GM12878 (cell line): Measurements from ENCODE around the gene METTL16. TPM values are rescaled to one million over a fixed set of nuclear protein-coding genes. Genes with fewer than 3 reads are reported as not detected.

ENCODE experiments used
- ATF7 ChIP-seq: fragments of 450-650 bp; IDR thresholded peaks from 2 replicates; pipeline ENCODE4 v1.6.1; 2016; ENCODE audit warnings: low read depth, mild to moderate bottlenecking
- CBX3 ChIP-seq: fragments of 200-600 bp; sonication (generic); IDR thresholded peaks from 2 replicates; pipeline ENCODE4 v1.6.1; 2016; ENCODE audit warnings: low read depth, borderline replicate concordance
- EED ChIP-seq: sonication (generic); IDR thresholded peaks from 2 replicates; pipeline ENCODE4 v1.6.1; 2016; ENCODE audit warnings: antibody characterized with exemption, low read depth
- IKZF1 ChIP-seq: fragments of 450-650 bp; conservative IDR thresholded peaks from 2 replicates; pipeline ENCODE4 v1.6.1; 2017; ENCODE audit warnings: antibody characterized with exemption, mild to moderate bottlenecking
- IRF4 ChIP-seq: IDR thresholded peaks from 2 replicates; pipeline ENCODE4 v1.6.1; 2011; ENCODE audit warnings: low read depth, low read length
- PAX5 ChIP-seq: IDR thresholded peaks from 2 replicates; pipeline ENCODE4 v1.6.1; 2011; ENCODE audit warnings: low read depth, low read length, borderline replicate concordance
- SREBF1 ChIP-seq: IDR thresholded peaks from 2 replicates; pipeline ENCODE4 v1.6.1; 2012; ENCODE audit warnings: mild to moderate bottlenecking, low read length
- TCF7 ChIP-seq: IDR thresholded peaks from 2 replicates; pipeline ENCODE4 v1.6.1; 2014; ENCODE audit warnings: antibody characterized with exemption, borderline replicate concordance
- ZBTB33 ChIP-seq: fragments of 450-650 bp; IDR thresholded peaks from 2 replicates; pipeline ENCODE4 v1.6.1; 2017; ENCODE audit warnings: mild to moderate bottlenecking
- ZNF207 ChIP-seq: fragments of 450-650 bp; IDR thresholded peaks from 2 replicates; pipeline ENCODE4 v1.6.1; 2014; ENCODE audit warnings: antibody characterized with exemption, mild to moderate bottlenecking, borderline replicate concordance
- polyA plus RNA-seq, 11 experiments: library from polyadenylated mRNA; depleted of rRNA in 4 of 11; unstranded in 6 of 11; stranded (reverse) in 5 of 11; fragments of >200 nt; fragmentation: Nextera tagmentation in 4 of 11; fragmentation: Illumina TruSeq in 1 of 11; extraction: Ambion mirVana in 4 of 11; extraction: Trizol in 1 of 11; gene quantifications; 1 replicate in 1 of 11; 2 replicates in 10 of 11; pipeline versions ENCODE4 v1.2.1 to v1.2.3, GENCODE V29; 2011 to 2016; ENCODE audit warnings: inconsistent platforms in 2 of 11, missing spikeins in 2 of 11, low read depth in 1 of 11
- total RNA-seq, 4 experiments: library from RNA; depleted of rRNA in 3 of 4; stranded (reverse); fragments of >200 nt in 3 of 4; fragmentation: Illumina TruSeq in 1 of 4; extraction: Trizol in 1 of 4; gene quantifications; 2 replicates each; pipeline versions ENCODE4 v1.2.1 to v1.2.3, GENCODE V29; 2013 to 2021
- TF ChIP-seq, protein P1 (sequence below): fragments of 450-650 bp; formaldehyde crosslinking; IDR thresholded peaks from 2 replicates; pipeline ENCODE4 v1.4.0; 2022; ENCODE audit warnings: mild to moderate bottlenecking, moderate library complexity
- TF ChIP-seq, protein P2 (sequence below): fragments of 450-650 bp; IDR thresholded peaks from 2 replicates; pipeline ENCODE4 v1.6.1; 2017; ENCODE audit warnings: mild to moderate bottlenecking, moderate library complexity
- TF ChIP-seq, protein P3 (sequence below): fragments of 450-650 bp; IDR thresholded peaks from 2 replicates; pipeline ENCODE4 v1.6.1; 2017; ENCODE audit warnings: mild to moderate bottlenecking, moderate library complexity

Gene METTL16
- total and polyA plus RNA-seq, 10 of the 15 experiments (the other 5 are each of a cell fraction or from before 2014, with no cell fraction given), result 15.6 to 34.3 (median 23.7) TPM

DNA sequence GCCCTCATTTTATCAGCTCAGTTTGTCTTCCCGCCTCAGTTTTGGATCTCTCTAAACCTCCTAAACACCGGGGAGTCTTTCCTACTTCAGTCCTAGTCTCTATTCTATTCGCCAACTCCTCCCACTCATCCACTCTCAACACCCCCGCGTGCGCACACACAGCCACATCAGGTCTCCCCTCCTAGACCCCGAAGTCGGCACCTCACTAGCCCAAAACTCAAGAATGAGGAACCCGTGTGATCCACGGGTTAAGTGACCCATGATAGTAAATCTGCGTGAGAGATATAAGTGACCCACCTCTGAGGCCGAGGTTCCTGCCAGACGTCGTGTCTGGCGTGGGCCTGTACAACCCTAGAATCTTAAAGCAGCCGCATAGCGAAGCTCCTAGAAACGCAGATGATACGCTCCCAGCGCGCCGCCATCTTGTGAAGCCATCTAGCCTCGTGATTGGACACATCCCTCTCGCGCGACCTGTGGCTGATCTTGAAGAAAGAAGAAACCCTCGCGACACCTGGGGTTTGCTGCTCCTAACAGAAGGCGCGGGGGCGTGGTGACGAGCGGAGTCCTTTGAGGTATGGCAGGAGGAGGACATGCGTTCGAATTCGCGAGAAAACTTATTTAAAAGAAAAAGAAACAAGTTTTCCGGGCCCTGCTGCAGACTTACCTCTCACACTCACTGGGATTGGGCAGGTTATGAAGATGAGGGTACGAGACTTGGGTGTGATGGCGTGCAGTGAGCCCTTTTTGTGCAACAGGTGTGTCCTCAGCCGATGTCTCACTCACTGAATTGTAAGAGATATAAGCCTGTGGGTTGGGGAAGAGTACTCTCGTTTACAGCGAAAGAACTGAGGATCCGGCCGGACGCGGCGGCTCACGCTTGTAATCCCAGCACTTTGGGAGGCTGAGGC is at the start of gene METTL16 (continued):
- TF ChIP-seq, protein P1, sequence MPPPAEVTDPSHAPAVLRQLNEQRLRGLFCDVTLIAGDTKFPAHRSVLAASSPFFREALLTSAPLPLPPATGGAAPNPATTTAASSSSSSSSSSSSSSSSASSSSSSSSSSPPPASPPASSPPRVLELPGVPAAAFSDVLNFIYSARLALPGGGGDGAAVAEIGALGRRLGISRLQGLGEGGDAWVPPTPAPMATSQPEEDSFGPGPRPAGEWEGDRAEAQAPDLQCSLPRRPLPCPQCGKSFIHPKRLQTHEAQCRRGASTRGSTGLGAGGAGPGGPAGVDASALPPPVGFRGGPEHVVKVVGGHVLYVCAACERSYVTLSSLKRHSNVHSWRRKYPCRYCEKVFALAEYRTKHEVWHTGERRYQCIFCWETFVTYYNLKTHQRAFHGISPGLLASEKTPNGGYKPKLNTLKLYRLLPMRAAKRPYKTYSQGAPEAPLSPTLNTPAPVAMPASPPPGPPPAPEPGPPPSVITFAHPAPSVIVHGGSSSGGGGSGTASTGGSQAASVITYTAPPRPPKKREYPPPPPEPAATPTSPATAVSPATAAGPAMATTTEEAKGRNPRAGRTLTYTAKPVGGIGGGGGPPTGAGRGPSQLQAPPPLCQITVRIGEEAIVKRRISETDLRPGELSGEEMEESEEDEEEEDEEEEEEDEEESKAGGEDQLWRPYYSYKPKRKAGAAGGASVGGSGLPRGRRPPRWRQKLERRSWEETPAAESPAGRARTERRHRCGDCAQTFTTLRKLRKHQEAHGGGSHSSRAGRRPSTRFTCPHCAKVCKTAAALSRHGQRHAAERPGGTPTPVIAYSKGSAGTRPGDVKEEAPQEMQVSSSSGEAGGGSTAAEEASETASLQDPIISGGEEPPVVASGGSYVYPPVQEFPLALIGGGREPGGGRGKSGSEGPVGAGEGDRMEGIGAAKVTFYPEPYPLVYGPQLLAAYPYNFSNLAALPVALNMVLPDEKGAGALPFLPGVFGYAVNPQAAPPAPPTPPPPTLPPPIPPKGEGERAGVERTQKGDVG, result no peak
- TF ChIP-seq ZNF207 (0 out of 2 replicates have a peak, but pooled peaks have one; percentile 62), ATF7 (peak; percentile 27; the same call in 1 of the 2 replicates), PAX5 (0 out of 2 replicates have a peak, but pooled peaks have one; percentile 12), TCF7 (no peak), ZBTB33 (no peak), CBX3 (no peak), SREBF1 (no peak), IKZF1 (0 out of 2 replicates have a peak, but pooled peaks have one; percentile 33), IRF4 (no peak), EED (no peak)
- TF ChIP-seq, protein P2, sequence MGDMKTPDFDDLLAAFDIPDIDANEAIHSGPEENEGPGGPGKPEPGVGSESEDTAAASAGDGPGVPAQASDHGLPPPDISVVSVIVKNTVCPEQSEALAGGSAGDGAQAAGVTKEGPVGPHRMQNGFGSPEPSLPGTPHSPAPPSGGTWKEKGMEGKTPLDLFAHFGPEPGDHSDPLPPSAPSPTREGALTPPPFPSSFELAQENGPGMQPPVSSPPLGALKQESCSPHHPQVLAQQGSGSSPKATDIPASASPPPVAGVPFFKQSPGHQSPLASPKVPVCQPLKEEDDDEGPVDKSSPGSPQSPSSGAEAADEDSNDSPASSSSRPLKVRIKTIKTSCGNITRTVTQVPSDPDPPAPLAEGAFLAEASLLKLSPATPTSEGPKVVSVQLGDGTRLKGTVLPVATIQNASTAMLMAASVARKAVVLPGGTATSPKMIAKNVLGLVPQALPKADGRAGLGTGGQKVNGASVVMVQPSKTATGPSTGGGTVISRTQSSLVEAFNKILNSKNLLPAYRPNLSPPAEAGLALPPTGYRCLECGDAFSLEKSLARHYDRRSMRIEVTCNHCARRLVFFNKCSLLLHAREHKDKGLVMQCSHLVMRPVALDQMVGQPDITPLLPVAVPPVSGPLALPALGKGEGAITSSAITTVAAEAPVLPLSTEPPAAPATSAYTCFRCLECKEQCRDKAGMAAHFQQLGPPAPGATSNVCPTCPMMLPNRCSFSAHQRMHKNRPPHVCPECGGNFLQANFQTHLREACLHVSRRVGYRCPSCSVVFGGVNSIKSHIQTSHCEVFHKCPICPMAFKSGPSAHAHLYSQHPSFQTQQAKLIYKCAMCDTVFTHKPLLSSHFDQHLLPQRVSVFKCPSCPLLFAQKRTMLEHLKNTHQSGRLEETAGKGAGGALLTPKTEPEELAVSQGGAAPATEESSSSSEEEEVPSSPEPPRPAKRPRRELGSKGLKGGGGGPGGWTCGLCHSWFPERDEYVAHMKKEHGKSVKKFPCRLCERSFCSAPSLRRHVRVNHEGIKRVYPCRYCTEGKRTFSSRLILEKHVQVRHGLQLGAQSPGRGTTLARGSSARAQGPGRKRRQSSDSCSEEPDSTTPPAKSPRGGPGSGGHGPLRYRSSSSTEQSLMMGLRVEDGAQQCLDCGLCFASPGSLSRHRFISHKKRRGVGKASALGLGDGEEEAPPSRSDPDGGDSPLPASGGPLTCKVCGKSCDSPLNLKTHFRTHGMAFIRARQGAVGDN, result peak; percentile 52; the same call in 1 of the 2 replicates
- TF ChIP-seq, protein P3, sequence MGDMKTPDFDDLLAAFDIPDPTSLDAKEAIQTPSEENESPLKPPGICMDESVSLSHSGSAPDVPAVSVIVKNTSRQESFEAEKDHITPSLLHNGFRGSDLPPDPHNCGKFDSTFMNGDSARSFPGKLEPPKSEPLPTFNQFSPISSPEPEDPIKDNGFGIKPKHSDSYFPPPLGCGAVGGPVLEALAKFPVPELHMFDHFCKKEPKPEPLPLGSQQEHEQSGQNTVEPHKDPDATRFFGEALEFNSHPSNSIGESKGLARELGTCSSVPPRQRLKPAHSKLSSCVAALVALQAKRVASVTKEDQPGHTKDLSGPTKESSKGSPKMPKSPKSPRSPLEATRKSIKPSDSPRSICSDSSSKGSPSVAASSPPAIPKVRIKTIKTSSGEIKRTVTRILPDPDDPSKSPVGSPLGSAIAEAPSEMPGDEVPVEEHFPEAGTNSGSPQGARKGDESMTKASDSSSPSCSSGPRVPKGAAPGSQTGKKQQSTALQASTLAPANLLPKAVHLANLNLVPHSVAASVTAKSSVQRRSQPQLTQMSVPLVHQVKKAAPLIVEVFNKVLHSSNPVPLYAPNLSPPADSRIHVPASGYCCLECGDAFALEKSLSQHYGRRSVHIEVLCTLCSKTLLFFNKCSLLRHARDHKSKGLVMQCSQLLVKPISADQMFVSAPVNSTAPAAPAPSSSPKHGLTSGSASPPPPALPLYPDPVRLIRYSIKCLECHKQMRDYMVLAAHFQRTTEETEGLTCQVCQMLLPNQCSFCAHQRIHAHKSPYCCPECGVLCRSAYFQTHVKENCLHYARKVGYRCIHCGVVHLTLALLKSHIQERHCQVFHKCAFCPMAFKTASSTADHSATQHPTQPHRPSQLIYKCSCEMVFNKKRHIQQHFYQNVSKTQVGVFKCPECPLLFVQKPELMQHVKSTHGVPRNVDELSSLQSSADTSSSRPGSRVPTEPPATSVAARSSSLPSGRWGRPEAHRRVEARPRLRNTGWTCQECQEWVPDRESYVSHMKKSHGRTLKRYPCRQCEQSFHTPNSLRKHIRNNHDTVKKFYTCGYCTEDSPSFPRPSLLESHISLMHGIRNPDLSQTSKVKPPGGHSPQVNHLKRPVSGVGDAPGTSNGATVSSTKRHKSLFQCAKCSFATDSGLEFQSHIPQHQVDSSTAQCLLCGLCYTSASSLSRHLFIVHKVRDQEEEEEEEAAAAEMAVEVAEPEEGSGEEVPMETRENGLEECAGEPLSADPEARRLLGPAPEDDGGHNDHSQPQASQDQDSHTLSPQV, result no peak
